GM21381 (cell line): ENCODE results near the gene SRSF7.
"Not testable (repeated sequence)": the region's sequence is repeated elsewhere in the genome, so short reads cannot be mapped to it uniquely, and the experiment has no call there.

Experiments
- ATAC-seq: cut with Tn5 transposase; IDR thresholded peaks from one replicate; pipeline ENCODE4 v1.9.1; 2021; ENCODE audit warnings: mild to moderate bottlenecking, moderate library complexity; ENCODE audit not compliant: unreplicated experiment

Gene SRSF7

GRCh38 chr2:38703336-38703735, 47.8 kb downstream of the SRSF7 start:
- not testable (repeated sequence) for ATAC-seq

- no peak for ATAC-seq
Measured at GRCh38 chr2:38702413-38702812, 48.7 kb downstream of the SRSF7 start.

GRCh38 chr2:38701542-38701941, 49.6 kb downstream of the SRSF7 start:
- no peak for ATAC-seq

GRCh38 chr2:38700881-38701458, 50.2 kb downstream of the SRSF7 start:
- no peak for ATAC-seq

GRCh38 chr2:38700113-38700785, 50.9 kb downstream of the SRSF7 start:
- no peak for ATAC-seq

GRCh38 chr2:38698467-38699003, 52.6 kb downstream of the SRSF7 start:
- ATAC-seq: no peak

- no peak for ATAC-seq
Measured at GRCh38 chr2:38697116-38697840, 53.9 kb downstream of the SRSF7 start.
